MM.1S (cell line): ENCODE data around the gene RAB34.

Experiments
- DNase-seq: peaks from one replicate; pipeline ENCODE4 v3.0.0-alpha.2; 2015
- H2AFZ ChIP-seq: fragments of 300-600 bp; sonication (generic); 2 replicates; pipeline ENCODE4 v1.6.0; 2016; ENCODE audit warnings: antibody characterized with exemption, low read length
- H3F3A ChIP-seq: fragments of 300-600 bp; sonication (generic); 2 replicates; pipeline ENCODE4 v1.6.1; 2016; ENCODE audit warnings: mild to moderate bottlenecking, antibody characterized with exemption, low read length, moderate library complexity, mixed read lengths; ENCODE audit not compliant: insufficient read depth
- H3K27ac ChIP-seq: fragments of 300-600 bp; sonication (generic); 2 replicates; pipeline ENCODE4 v1.5.1; 2016; ENCODE audit warnings: mild to moderate bottlenecking, low read length
- H3K27me3 ChIP-seq: fragments of 300-600 bp; sonication (generic); replicated peaks from 2 replicates; pipeline ENCODE4 v1.6.0; 2016; ENCODE audit warnings: low read length; ENCODE audit not compliant: insufficient read depth
- H3K36me3 ChIP-seq: fragments of 300-600 bp; sonication (generic); replicated peaks from 2 replicates; pipeline ENCODE4 v1.6.1; 2016; ENCODE audit warnings: mild to moderate bottlenecking, low read length, mixed read lengths; ENCODE audit not compliant: insufficient read depth
- H3K4me1 ChIP-seq: fragments of 300-600 bp; sonication (generic); 2 replicates; pipeline ENCODE4 v1.6.1; 2016; ENCODE audit warnings: low read length, mixed read lengths
- H3K4me2 ChIP-seq: fragments of 300-600 bp; sonication (generic); 2 replicates; pipeline ENCODE4 v1.6.0; 2016; ENCODE audit warnings: low read depth, low read length
- H3K4me3 ChIP-seq: fragments of 300-600 bp; sonication (generic); 2 replicates; pipeline ENCODE4 v1.5.1; 2016; ENCODE audit warnings: low read length, mixed read lengths
- H3K79me2 ChIP-seq: fragments of 300-600 bp; sonication (generic); 2 replicates; pipeline ENCODE4 v1.6.1; 2016; ENCODE audit warnings: mixed run types, low read length, mixed read lengths
- H3K9ac ChIP-seq: fragments of 300-600 bp; sonication (generic); 2 replicates; pipeline ENCODE4 v1.6.1; 2016; ENCODE audit warnings: low read length, mixed read lengths
- H3K9me2 ChIP-seq: fragments of 300-600 bp; sonication (generic); replicated peaks from 2 replicates; pipeline ENCODE4 v1.6.1; 2016; ENCODE audit warnings: mild to moderate bottlenecking, low read length, mixed read lengths; ENCODE audit not compliant: insufficient read depth
- H3K9me3 ChIP-seq: fragments of 300-600 bp; sonication (generic); replicated peaks from 2 replicates; pipeline ENCODE4 v1.6.1; 2016; ENCODE audit warnings: mild to moderate bottlenecking, low read length, mixed read lengths; ENCODE audit not compliant: insufficient read depth
- H4K20me1 ChIP-seq: fragments of 300-600 bp; sonication (generic); 2 replicates; pipeline ENCODE4 v1.6.1; 2016; ENCODE audit warnings: mild to moderate bottlenecking, low read length, moderate library complexity, mixed read lengths; ENCODE audit not compliant: insufficient read depth
- EZH2 ChIP-seq: fragments of 300-600 bp; sonication (generic); optimal IDR thresholded peaks from 2 replicates; pipeline ENCODE3; 2017; ENCODE audit warnings: low read depth, mild to moderate bottlenecking, antibody characterized with exemption, low read length, mixed read lengths
- EZH2phosphoT487 ChIP-seq: fragments of 300-600 bp; sonication (generic); IDR thresholded peaks from 2 replicates; pipeline ENCODE4 v1.6.1; 2018; ENCODE audit warnings: antibody characterized with exemption, low read length
- TF ChIP-seq, protein P1 (sequence below): fragments of 300-600 bp; sonication (generic); IDR thresholded peaks from 2 replicates; pipeline ENCODE4 v1.5.1; 2016; ENCODE audit warnings: antibody characterized with exemption, low read length, mixed read lengths

The RAB34 gene

DNA sequence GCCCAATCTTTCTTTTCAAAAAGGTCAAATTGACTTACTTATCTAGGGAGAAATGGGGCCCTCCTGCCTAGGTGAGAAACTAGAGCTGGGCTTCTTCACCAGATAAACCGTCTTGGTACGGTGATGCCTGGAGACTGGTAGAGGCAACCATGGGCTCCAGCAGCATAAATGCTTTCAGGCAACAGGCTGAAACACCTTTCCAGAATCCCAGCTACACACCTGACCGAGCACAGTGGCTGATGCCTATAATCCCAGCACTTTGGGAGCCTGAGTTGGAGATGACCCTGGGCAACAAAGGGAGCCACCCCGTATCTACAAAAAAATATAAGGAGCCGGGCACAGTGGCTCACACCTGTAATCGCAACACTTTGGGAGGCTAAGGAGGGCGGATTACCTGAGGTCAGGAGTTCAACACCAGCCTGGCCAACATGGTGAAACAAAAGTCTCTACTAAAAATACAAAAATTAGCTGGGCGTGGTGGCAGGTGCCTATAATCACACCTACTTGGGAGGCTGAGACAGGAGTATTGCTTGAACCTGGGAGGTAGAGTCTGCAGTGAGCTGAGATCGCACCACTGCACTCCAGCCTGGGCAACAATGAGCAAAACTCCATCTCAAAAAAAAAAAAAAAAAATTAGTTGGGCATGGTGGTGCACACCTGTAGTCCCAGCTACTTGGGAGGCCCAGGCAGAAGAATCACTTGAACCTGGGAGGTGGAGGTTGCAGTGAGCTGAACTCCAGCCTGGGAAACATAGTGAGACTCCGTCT is 34.1 kb upstream of the RAB34 start:
- H3K36me3 ChIP-seq, result no peaks in the 10 kb centered on the region
- H3K79me2 ChIP-seq, result peaks cover 12% of the 10 kb centered on the region
- H3K9me2 ChIP-seq, result no peaks in the 10 kb centered on the region
- H3K4me3 ChIP-seq, result no peak overlapping the region
- no peak overlapping the region for H3K4me2 ChIP-seq
- H4K20me1 ChIP-seq, result no peaks in the 10 kb centered on the region
- DNase-seq, result no peak
- no peaks in the 10 kb centered on the region for H3K27me3 ChIP-seq
- H3K9me3 ChIP-seq, result no peaks in the 10 kb centered on the region
- H3F3A ChIP-seq, result peaks cover 4% of the 10 kb centered on the region; the same call in 1 of the 2 replicates
- no peak overlapping the region for H3K27ac ChIP-seq
- no peak overlapping the region for H3K9ac ChIP-seq
- no peak overlapping the region for H2AFZ ChIP-seq
- no peak for TF ChIP-seq EZH2phosphoT487
- TF ChIP-seq, protein P1, sequence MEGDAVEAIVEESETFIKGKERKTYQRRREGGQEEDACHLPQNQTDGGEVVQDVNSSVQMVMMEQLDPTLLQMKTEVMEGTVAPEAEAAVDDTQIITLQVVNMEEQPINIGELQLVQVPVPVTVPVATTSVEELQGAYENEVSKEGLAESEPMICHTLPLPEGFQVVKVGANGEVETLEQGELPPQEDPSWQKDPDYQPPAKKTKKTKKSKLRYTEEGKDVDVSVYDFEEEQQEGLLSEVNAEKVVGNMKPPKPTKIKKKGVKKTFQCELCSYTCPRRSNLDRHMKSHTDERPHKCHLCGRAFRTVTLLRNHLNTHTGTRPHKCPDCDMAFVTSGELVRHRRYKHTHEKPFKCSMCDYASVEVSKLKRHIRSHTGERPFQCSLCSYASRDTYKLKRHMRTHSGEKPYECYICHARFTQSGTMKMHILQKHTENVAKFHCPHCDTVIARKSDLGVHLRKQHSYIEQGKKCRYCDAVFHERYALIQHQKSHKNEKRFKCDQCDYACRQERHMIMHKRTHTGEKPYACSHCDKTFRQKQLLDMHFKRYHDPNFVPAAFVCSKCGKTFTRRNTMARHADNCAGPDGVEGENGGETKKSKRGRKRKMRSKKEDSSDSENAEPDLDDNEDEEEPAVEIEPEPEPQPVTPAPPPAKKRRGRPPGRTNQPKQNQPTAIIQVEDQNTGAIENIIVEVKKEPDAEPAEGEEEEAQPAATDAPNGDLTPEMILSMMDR, result no peak
- no peak for TF ChIP-seq EZH2
- H3K4me1 ChIP-seq, result no peaks in the 10 kb centered on the region; the same call in 1 of the 2 replicates

DNA sequence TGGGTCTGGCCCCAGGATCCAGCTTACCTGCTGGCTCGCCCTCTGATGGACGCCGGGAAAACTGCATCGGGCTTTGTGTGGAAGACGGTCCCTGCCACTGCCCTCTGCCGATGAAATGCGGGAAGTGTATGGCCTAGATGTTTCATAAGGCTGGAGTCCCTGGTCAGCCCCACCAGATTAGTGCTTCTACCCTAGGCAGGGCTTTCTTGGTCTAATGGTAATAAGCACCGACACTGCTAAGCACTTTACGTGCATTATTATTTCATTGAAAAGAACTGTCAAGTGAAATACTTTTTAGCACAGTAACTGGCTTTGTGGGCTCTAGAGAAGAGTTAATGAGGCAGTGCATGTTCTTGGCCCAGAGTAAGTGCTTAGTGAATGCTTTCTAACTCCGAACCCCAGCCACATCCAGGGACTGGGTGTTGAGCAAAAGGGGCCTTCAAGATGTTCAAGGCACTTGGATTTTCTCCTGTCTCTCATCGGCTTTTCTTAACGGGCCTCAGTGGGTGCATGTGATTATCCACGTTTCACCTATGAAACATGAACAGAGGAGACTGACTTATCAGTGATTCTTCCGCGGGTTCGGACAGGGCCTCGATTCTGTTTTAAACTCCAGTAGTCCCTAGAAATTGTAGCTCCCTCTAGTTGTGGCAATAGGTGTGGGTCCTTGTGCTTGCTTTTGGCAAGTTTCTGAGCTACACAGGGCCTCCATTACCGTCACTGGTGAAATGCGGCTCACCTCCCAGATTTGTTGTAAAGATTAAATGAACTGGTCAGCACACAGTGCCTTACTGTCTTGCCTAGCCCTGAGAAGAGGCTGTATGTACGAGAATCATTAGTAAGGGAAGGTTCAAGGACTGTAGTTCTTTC is 32.7 kb upstream of the RAB34 start:
- no peak overlapping the region for H3K27ac ChIP-seq
- peaks cover 4% of the 10 kb centered on the region; the same call in 1 of the 2 replicates for H3F3A ChIP-seq
- peaks cover 6% of the 10 kb centered on the region for H3K4me1 ChIP-seq

GRCh38 chr17:28749516-28750177 is 32.0 kb upstream of the RAB34 start:
- H3K36me3 ChIP-seq, result no peaks in the 10 kb centered on the region
- DNase-seq, result no peak
- H3F3A ChIP-seq, result peaks cover 7% of the 10 kb centered on the region; the same call in 1 of the 2 replicates
- H4K20me1 ChIP-seq, result no peaks in the 10 kb centered on the region
- peaks cover 6% of the 10 kb centered on the region for H3K4me1 ChIP-seq
- H3K9me2 ChIP-seq, result no peaks in the 10 kb centered on the region
- H3K27ac ChIP-seq, result no peak overlapping the region
- no peaks in the 10 kb centered on the region for H3K27me3 ChIP-seq
- H3K79me2 ChIP-seq, result peaks cover 33% of the 10 kb centered on the region
- H3K9ac ChIP-seq, result no peak overlapping the region
- H3K4me3 ChIP-seq, result no peak overlapping the region
- H3K4me2 ChIP-seq, result no peak overlapping the region
- TF ChIP-seq EZH2phosphoT487 (no peak), EZH2 (no peak)
- TF ChIP-seq, protein P1, result no peak
- H3K9me3 ChIP-seq, result no peaks in the 10 kb centered on the region
- no peak overlapping the region for H2AFZ ChIP-seq

More for the DNA sequence above, 32.7 kb upstream of the RAB34 start:
- H3K9me3 ChIP-seq, result no peaks in the 10 kb centered on the region
- H3K27me3 ChIP-seq, result no peaks in the 10 kb centered on the region
- no peak overlapping the region for H3K4me3 ChIP-seq
- peaks cover 26% of the 10 kb centered on the region for H3K79me2 ChIP-seq
- H3K9ac ChIP-seq, result no peak overlapping the region
- peak; percentile 89 for DNase-seq
- no peaks in the 10 kb centered on the region for H3K36me3 ChIP-seq
- no peak overlapping the region for H2AFZ ChIP-seq
- H4K20me1 ChIP-seq, result no peaks in the 10 kb centered on the region
- H3K9me2 ChIP-seq, result no peaks in the 10 kb centered on the region
- no peak overlapping the region for H3K4me2 ChIP-seq
- TF ChIP-seq, protein P1, result peak; percentile 100
- no peak for TF ChIP-seq EZH2phosphoT487
